CD4-positive, alpha-beta T cell (primary cell): ENCODE data around the gene INPP5D. TPM values are rescaled to one million over a fixed set of nuclear protein-coding genes. Genes with fewer than 3 reads are reported as not detected.

Experiments used
- ATAC-seq: fragments of 200-7000 bp; cut with Tn5 transposase; one replicate; pipeline ENCODE4 v1.10.0; 2022; ENCODE audit warnings: mild to moderate bottlenecking; ENCODE audit not compliant: poor library complexity
- CTCF ChIA-PET: fragments of 350-600 bp; sonication (Branson Sonifier 250); formaldehyde crosslinking; loops from one replicate; lab custom pipeline; 2021; ENCODE audit warnings: antibody characterized with exemption, inconsistent platforms; lab: Charles Lee
- POLR2A ChIA-PET: fragments of 350-600 bp; sonication (Branson Sonifier 250); formaldehyde crosslinking; loops from one replicate; lab custom pipeline; 2021; ENCODE audit warnings: antibody characterized with exemption, inconsistent platforms; lab: Charles Lee
- DNase-seq, 14 experiments: peaks; one replicate each; pipeline ENCODE4 v3.0.0-alpha.2; 2013 to 2020; ENCODE audit warnings: mixed read lengths in 2 of 14
- H3K27ac ChIP-seq, 2 donors: one replicate each; pipeline versions ENCODE4 v1.5.1 to v1.7.0; 2013; ENCODE audit warnings: low read length in 2 of 2, low read depth in 1 of 2, mild to moderate bottlenecking in 1 of 2
- H3K27me3 ChIP-seq, 2 experiments: 1 replicate in 1 of 2; 2 replicates in 1 of 2; pipeline versions ENCODE4 v1.6.1 to v1.7.0; 2013; ENCODE audit warnings: low read length in 2 of 2, control low read depth in 1 of 2, mild to moderate bottlenecking in 1 of 2, moderate library complexity in 1 of 2; ENCODE audit not compliant: insufficient read depth in 2 of 2, control insufficient read depth in 1 of 2
- H3K36me3 ChIP-seq: one replicate; pipeline ENCODE4 v1.6.1; 2013; ENCODE audit warnings: low read length, control low read depth; ENCODE audit not compliant: insufficient read depth
- H3K4me1 ChIP-seq: one replicate; pipeline ENCODE4 v1.6.1; 2013; ENCODE audit warnings: low read length, control low read depth; ENCODE audit not compliant: insufficient read depth
- H3K4me3 ChIP-seq: one replicate; pipeline ENCODE4 v1.5.1; 2013; ENCODE audit warnings: mild to moderate bottlenecking, low read length, moderate library complexity
- H3K9me3 ChIP-seq, 2 experiments: 1 replicate in 1 of 2; 2 replicates in 1 of 2; pipeline versions ENCODE4 v1.6.1 to v1.7.0; 2013; ENCODE audit warnings: low read length in 2 of 2, mild to moderate bottlenecking in 2 of 2, control low read depth in 1 of 2, moderate library complexity in 1 of 2; ENCODE audit not compliant: control insufficient read depth in 1 of 2, insufficient read depth in 1 of 2
- H3K27ac Mint-ChIP-seq: one replicate; pipeline ENCODE4 v1.8.0; 2020; ENCODE audit warnings: mixed read lengths
- H3K27me3 Mint-ChIP-seq: one replicate; pipeline ENCODE4 v1.8.0; 2021; ENCODE audit warnings: mixed read lengths
- H3K36me3 Mint-ChIP-seq: one replicate; pipeline ENCODE4 v1.8.0; 2021; ENCODE audit warnings: low read depth, mixed read lengths
- H3K4me1 Mint-ChIP-seq: one replicate; pipeline ENCODE4 v1.8.0; 2021; ENCODE audit warnings: low read depth, mixed read lengths
- H3K4me3 Mint-ChIP-seq: one replicate; pipeline ENCODE4 v1.8.0; 2020; ENCODE audit warnings: mild to moderate bottlenecking, mixed read lengths
- H3K9me3 Mint-ChIP-seq: one replicate; pipeline ENCODE4 v1.8.0; 2020; ENCODE audit warnings: mixed read lengths
- intact Hi-C, 2 experiments: fragments of 100-400 bp; cut with DNase I in 1 of 2; cut with micrococcal nuclease in 1 of 2; formaldehyde crosslinking; loops; one replicate each; pipeline versions ENCODE4 v1.15.1 to v1.9.0; 2023 to 2025; cut with DNase I, micrococcal nuclease
- total RNA-seq, 174 experiments: library from RNA in 2 of 174; stranded (reverse) in 2 of 174; gene quantifications; one replicate each; pipeline ENCODE4 v1.2.3 and lab custom pipeline; 2021 to 2026
- TF ChIP-seq, protein P1 (sequence below): fragments of 200-600 bp; IDR thresholded peaks from one replicate; pipeline ENCODE4 v1.8.0; 2022; ENCODE audit warnings: antibody characterized with exemption, mild to moderate bottlenecking

Gene INPP5D
- total RNA-seq, 2 experiments from 2014 or later: 141 to 154 TPM

DNA sequence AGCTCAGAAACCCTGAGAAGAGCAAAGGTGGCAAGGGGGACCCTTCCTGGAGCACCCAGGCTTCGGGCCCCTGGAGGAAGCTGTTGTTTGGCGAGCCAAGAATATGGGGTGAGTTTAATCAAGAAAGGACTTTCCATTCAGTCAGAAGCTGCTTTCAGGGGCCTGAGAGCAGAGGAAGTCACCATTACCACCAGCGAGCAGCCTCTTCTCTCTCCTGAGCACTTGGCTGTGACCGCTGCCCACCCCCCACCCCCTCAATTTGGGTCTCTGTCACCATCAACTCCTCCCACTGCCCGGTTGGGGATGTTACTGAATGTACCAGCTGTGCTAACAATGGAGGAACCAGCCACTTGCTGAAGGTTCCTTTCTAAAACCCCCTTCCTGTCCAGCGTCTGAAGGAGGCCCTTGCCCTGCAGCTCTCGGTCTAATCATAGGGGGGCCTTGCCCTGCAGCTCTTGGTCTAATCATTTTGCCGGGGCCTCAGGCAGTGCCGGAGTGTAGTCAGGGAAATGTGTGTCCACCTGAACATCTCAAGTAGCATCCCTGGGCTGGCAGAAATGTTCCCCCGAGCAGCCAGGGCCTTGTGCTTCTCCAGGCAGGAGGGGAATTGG, 943 bp downstream of the INPP5D start:
- Mint-ChIP-seq H3K4me3 (peak overlapping the region; percentile 90), H3K9me3 (no peaks in the 10 kb centered on the region), H3K27me3 (no peaks in the 10 kb centered on the region), H3K27ac (peak overlapping the region; percentile 95), H3K4me1 (peaks cover 49% of the 10 kb centered on the region), H3K36me3 (peaks cover 57% of the 10 kb centered on the region)
- Histone ChIP-seq H3K27ac (peak overlapping the region; percentile 81 to 91), H3K9me3 (no peaks in the 10 kb centered on the region), H3K27me3 (no peaks in the 10 kb centered on the region), H3K36me3 (peaks cover 24% of the 10 kb centered on the region), H3K4me3 (peak overlapping the region; percentile 97), H3K4me1 (peaks cover 62% of the 10 kb centered on the region)
- DNase-seq: peak in 4 of 14 experiments; percentile 25 to 45 (median 34)
- TF ChIP-seq, protein P1, sequence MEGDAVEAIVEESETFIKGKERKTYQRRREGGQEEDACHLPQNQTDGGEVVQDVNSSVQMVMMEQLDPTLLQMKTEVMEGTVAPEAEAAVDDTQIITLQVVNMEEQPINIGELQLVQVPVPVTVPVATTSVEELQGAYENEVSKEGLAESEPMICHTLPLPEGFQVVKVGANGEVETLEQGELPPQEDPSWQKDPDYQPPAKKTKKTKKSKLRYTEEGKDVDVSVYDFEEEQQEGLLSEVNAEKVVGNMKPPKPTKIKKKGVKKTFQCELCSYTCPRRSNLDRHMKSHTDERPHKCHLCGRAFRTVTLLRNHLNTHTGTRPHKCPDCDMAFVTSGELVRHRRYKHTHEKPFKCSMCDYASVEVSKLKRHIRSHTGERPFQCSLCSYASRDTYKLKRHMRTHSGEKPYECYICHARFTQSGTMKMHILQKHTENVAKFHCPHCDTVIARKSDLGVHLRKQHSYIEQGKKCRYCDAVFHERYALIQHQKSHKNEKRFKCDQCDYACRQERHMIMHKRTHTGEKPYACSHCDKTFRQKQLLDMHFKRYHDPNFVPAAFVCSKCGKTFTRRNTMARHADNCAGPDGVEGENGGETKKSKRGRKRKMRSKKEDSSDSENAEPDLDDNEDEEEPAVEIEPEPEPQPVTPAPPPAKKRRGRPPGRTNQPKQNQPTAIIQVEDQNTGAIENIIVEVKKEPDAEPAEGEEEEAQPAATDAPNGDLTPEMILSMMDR: no peak
- intact Hi-C loops: loop anchor here (1.0 to 10.0 kb wide), 5 partner anchors 14 to 191 kb away; partner anchors contain the start of gene ATG16L1 (in 2 of the 2)
- ChIA-PET CTCF (interaction anchor here (0.7 to 3.6 kb wide), 12 partner anchors 9 to 190 kb away, joined by 3 to 37 read pairs (median 4); partner anchors contain the start of gene ATG16L1), POLR2A (interaction anchor here (0.5 to 6.8 kb wide), 12 partner anchors 9 to 241 kb away, joined by 3 to 190 read pairs (median 6); partner anchors contain the start of gene ATG16L1)
- ATAC-seq: no peak

DNA sequence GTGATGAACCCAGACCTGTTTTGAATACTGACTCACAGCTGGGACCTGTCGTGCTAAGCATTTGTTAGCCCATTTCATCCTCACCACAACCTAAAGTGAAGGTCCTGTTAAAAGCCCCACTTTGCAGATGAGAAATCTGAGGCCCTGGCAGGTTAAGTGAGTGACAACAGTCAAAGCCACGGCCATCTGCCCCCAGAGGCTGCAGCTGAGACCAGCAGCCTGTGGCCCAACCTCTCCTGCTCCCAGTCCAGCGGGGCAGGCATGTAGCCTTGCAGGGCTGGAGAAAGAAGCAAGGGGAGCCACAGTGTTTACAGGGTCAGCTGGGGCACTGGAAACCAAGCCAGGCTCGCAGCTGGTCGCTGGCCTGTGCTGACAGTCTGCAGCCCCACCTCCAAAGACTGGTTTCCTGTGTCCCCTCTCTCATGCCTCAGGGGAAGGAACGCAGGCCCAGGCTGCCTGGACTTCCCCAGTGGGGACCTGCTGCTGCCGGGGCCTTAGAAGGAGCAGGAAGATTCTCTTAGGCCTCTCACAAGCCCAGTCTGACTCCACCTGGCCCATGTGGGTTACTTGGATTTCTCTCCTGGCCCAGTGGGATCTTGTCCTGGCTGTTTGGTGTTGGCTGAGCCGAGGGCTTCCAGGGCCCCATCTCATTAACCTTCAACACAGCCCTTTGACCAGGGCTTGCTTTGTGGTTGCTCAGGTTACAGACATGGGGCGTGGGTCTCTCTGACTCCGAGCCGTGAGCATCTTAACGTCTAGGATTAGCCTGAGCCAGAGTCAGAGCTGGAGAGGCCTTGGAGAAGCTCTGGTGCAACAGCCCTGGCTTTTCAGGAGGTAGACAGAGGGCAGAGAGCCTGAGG, 1.7 kb downstream of the INPP5D start:
- ATAC-seq: no peak
- H3K4me1 Mint-ChIP-seq: peaks cover 56% of the 10 kb centered on the region
- DNase-seq: peak in 4 of 14 experiments; percentile 47 to 64 (median 57)
- peaks cover 31% of the 10 kb centered on the region for H3K36me3 ChIP-seq
- TF ChIP-seq, protein P1: peak; percentile 18
- peak overlapping the region; percentile 97 for H3K4me3 ChIP-seq
- H3K9me3 ChIP-seq: no peaks in the 10 kb centered on the region
- peak overlapping the region; percentile 95 for H3K27ac Mint-ChIP-seq
- peaks cover 65% of the 10 kb centered on the region for H3K36me3 Mint-ChIP-seq
- H3K4me3 Mint-ChIP-seq: peak overlapping the region; percentile 90
- CTCF ChIA-PET: interaction anchor here (1.1 to 3.6 kb wide), 6 partner anchors 8 to 25 kb away, joined by 3 to 37 read pairs (median 6); no protein-coding TSS in a partner anchor
- POLR2A ChIA-PET: interaction anchor here (1.2 to 6.8 kb wide), 6 partner anchors 10 to 206 kb away, joined by 3 to 190 read pairs (median 12); partner anchors contain the start of gene ATG16L1
- intact Hi-C loops: loop anchor here (1.0 to 10.0 kb wide), 4 partner anchors 13 to 190 kb away; partner anchors contain the start of gene ATG16L1 (in 2 of the 2)
- peak overlapping the region; percentile 81 to 91 for H3K27ac ChIP-seq
- H3K27me3 Mint-ChIP-seq: no peaks in the 10 kb centered on the region
- H3K9me3 Mint-ChIP-seq: no peaks in the 10 kb centered on the region
- no peaks in the 10 kb centered on the region for H3K27me3 ChIP-seq
- H3K4me1 ChIP-seq: peaks cover 69% of the 10 kb centered on the region

GRCh38 chr2:233062451-233062850, 2.3 kb downstream of the INPP5D start:
- TF ChIP-seq, protein P1: no peak
- DNase-seq (no peak), ATAC-seq (no peak)
- H3K36me3 Mint-ChIP-seq: peaks cover 71% of the 10 kb centered on the region
- no peaks in the 10 kb centered on the region for H3K27me3 ChIP-seq
- H3K9me3 ChIP-seq: no peaks in the 10 kb centered on the region
- H3K4me1 Mint-ChIP-seq: peaks cover 63% of the 10 kb centered on the region
- H3K9me3 Mint-ChIP-seq: no peaks in the 10 kb centered on the region
- H3K27me3 Mint-ChIP-seq: no peaks in the 10 kb centered on the region
- H3K27ac ChIP-seq: peak overlapping the region; percentile 53 to 91
- intact Hi-C loops: loop anchor here (5.0 to 10.0 kb wide), 2 partner anchors 52 to 190 kb away; partner anchors contain the start of gene ATG16L1 (in 1 of the 2)
- ChIA-PET CTCF (interaction anchor here (3.0 to 3.6 kb wide), 3 partner anchors 8 to 22 kb away, joined by 7 to 37 read pairs (median 10); no protein-coding TSS in a partner anchor), POLR2A (interaction anchor here (2.6 to 6.8 kb wide), 2 partner anchors 18 to 188 kb away, joined by 8 to 190 read pairs; partner anchors contain the start of gene ATG16L1)
- H3K27ac Mint-ChIP-seq: peak overlapping the region; percentile 95
- peak overlapping the region; percentile 97 for H3K4me3 ChIP-seq
- H3K4me1 ChIP-seq: peaks cover 69% of the 10 kb centered on the region
- H3K4me3 Mint-ChIP-seq: peak overlapping the region; percentile 90
- H3K36me3 ChIP-seq: peaks cover 38% of the 10 kb centered on the region
